CD4-positive, CD25-positive, alpha-beta regulatory T cell (primary cell): ENCODE results near the gene DHX35. TPM values are rescaled to one million over a fixed set of nuclear protein-coding genes. Genes with fewer than 3 reads are reported as not detected.

Experiments used
- ATAC-seq, 2 donors: fragments of 150-1000 bp; cut with Tn5 transposase; one replicate each; pipeline ENCODE4 v1.10.0; 2021; ENCODE audit warnings: low read depth in 2 of 2, moderate number of reproducible peaks in 2 of 2, moderate library complexity in 1 of 2
- DNase-seq, 3 donors: peaks; one replicate each; pipeline versions ENCODE4 v3.0.0 to v3.0.0-alpha.2; 2012 to 2022; ENCODE audit warnings: mixed read lengths in 1 of 3
- H3K27ac ChIP-seq: one replicate; pipeline ENCODE4 v1.7.0; 2013; ENCODE audit warnings: mild to moderate bottlenecking, low read length; ENCODE audit not compliant: insufficient read depth, poor library complexity, severe bottlenecking
- H3K27me3 ChIP-seq: one replicate; pipeline ENCODE4 v1.7.0; 2013; ENCODE audit warnings: low read length; ENCODE audit not compliant: control insufficient read depth, insufficient read depth
- H3K36me3 ChIP-seq: one replicate; pipeline ENCODE4 v1.7.0; 2013; ENCODE audit warnings: mild to moderate bottlenecking, low read length, moderate library complexity; ENCODE audit not compliant: control insufficient read depth, insufficient read depth
- H3K4me1 ChIP-seq: 2 replicates; pipeline ENCODE4 v1.7.0; 2013; ENCODE audit warnings: mild to moderate bottlenecking, low read length; ENCODE audit not compliant: insufficient read depth, control insufficient read depth, poor library complexity, severe bottlenecking
- H3K4me3 ChIP-seq: one replicate; pipeline ENCODE4 v1.7.0; 2013; ENCODE audit warnings: low read depth, mild to moderate bottlenecking, low read length, moderate library complexity
- H3K9me3 ChIP-seq, 2 experiments: 1 replicate in 1 of 2; 2 replicates in 1 of 2; pipeline ENCODE4 v1.7.0; 2013; ENCODE audit warnings: low read length in 2 of 2, mild to moderate bottlenecking in 1 of 2, moderate library complexity in 1 of 2; ENCODE audit not compliant: control insufficient read depth in 2 of 2
- H3K27ac Mint-ChIP-seq, 3 donors: one replicate each; pipeline ENCODE4 v1.8.0; 2020 to 2022; ENCODE audit warnings: mild to moderate bottlenecking in 3 of 3, mixed read lengths in 3 of 3, moderate library complexity in 2 of 3
- H3K27me3 Mint-ChIP-seq: one replicate; pipeline ENCODE4 v1.8.0; 2022; ENCODE audit warnings: mild to moderate bottlenecking, mixed read lengths
- H3K36me3 Mint-ChIP-seq: one replicate; pipeline ENCODE4 v1.8.0; 2020; ENCODE audit warnings: mixed read lengths
- H3K4me1 Mint-ChIP-seq, 4 donors: one replicate each; pipeline ENCODE4 v1.8.0; 2020 to 2022; ENCODE audit warnings: mixed read lengths in 4 of 4, mild to moderate bottlenecking in 1 of 4
- H3K4me3 Mint-ChIP-seq, 4 donors: one replicate each; pipeline ENCODE4 v1.8.0; 2020 to 2022; ENCODE audit warnings: mild to moderate bottlenecking in 4 of 4, mixed read lengths in 4 of 4, moderate library complexity in 3 of 4
- H3K9me3 Mint-ChIP-seq, 7 donors: one replicate each; pipeline ENCODE4 v1.8.0; 2020 to 2022; ENCODE audit warnings: mixed read lengths in 7 of 7, mild to moderate bottlenecking in 3 of 7, moderate library complexity in 2 of 7
- polyA plus RNA-seq, 4 donors: library from polyadenylated mRNA; unstranded; fragments of 300-500 nt; fragmentation: Illumina TruSeq; gene quantifications; one replicate each; pipeline ENCODE4 v1.2.3, GENCODE V29; 2021
- total RNA-seq: library from RNA; stranded (reverse); gene quantifications from one replicate; pipeline ENCODE4 v1.2.3, GENCODE V29; 2022

DHX35 gene
- total and polyA plus RNA-seq, 5 donors from 2014 or later = 4.0 to 12.4 (median 5.7) TPM

GRCh38 chr20:38945012-38945411, 17.1 kb upstream of the DHX35 start:
- peaks cover 17% of the 10 kb centered on the region for H3K36me3 Mint-ChIP-seq
- DNase-seq (no peak), ATAC-seq (no peak)
- H3K4me1 Mint-ChIP-seq = no peaks in the 10 kb centered on the region
- Histone ChIP-seq H3K27ac (no peak overlapping the region), H3K4me3 (no peak overlapping the region), H3K27me3 (no peaks in the 10 kb centered on the region), H3K4me1 (no peaks in the 10 kb centered on the region), H3K36me3 (peaks cover 3% of the 10 kb centered on the region), H3K9me3 (no peaks in the 10 kb centered on the region)
- no peak overlapping the region for H3K4me3 Mint-ChIP-seq
- H3K27me3 Mint-ChIP-seq = no peaks in the 10 kb centered on the region
- no peaks in the 10 kb centered on the region for H3K9me3 Mint-ChIP-seq
- H3K27ac Mint-ChIP-seq = no peak overlapping the region

GRCh38 chr20:38946836-38947235, 15.3 kb upstream of the DHX35 start:
- Mint-ChIP-seq H3K36me3 (peaks cover 27% of the 10 kb centered on the region), H3K27ac (no peak overlapping the region), H3K27me3 (no peaks in the 10 kb centered on the region), H3K9me3 (no peaks in the 10 kb centered on the region), H3K4me3 (no peak overlapping the region), H3K4me1 (no peaks in the 10 kb centered on the region)
- no peak overlapping the region for H3K27ac ChIP-seq
- H3K4me3 ChIP-seq = no peak overlapping the region
- ATAC-seq (no peak), DNase-seq (no peak)
- no peaks in the 10 kb centered on the region for H3K4me1 ChIP-seq
- H3K27me3 ChIP-seq = no peaks in the 10 kb centered on the region
- no peaks in the 10 kb centered on the region for H3K9me3 ChIP-seq
- H3K36me3 ChIP-seq = peaks cover 3% of the 10 kb centered on the region

- Mint-ChIP-seq H3K36me3 (peaks cover 29% of the 10 kb centered on the region), H3K27ac (no peak overlapping the region), H3K9me3 (no peaks in the 10 kb centered on the region), H3K27me3 (no peaks in the 10 kb centered on the region), H3K4me3 (no peak overlapping the region), H3K4me1 (no peaks in the 10 kb centered on the region)
- Histone ChIP-seq H3K9me3 (no peaks in the 10 kb centered on the region), H3K27me3 (no peaks in the 10 kb centered on the region), H3K27ac (no peak overlapping the region), H3K4me3 (no peak overlapping the region), H3K36me3 (peaks cover 6% of the 10 kb centered on the region), H3K4me1 (no peaks in the 10 kb centered on the region)
- no peak for DNase-seq
- ATAC-seq = no peak
Observed at GRCh38 chr20:38947931-38948362, 14.2 kb upstream of the DHX35 start.

GRCh38 chr20:38950254-38950653, 11.9 kb upstream of the DHX35 start:
- Mint-ChIP-seq H3K27me3 (no peaks in the 10 kb centered on the region), H3K9me3 (no peaks in the 10 kb centered on the region), H3K4me1 (no peaks in the 10 kb centered on the region), H3K36me3 (peaks cover 29% of the 10 kb centered on the region), H3K4me3 (no peak overlapping the region), H3K27ac (peak overlapping the region in 1 of 3 donors; percentile 71)
- DNase-seq = no peak
- H3K4me1 ChIP-seq = no peaks in the 10 kb centered on the region
- no peak for ATAC-seq
- H3K4me3 ChIP-seq = no peak overlapping the region
- H3K36me3 ChIP-seq = peaks cover 6% of the 10 kb centered on the region
- no peaks in the 10 kb centered on the region for H3K9me3 ChIP-seq
- H3K27me3 ChIP-seq = no peaks in the 10 kb centered on the region
- H3K27ac ChIP-seq = no peak overlapping the region

GRCh38 chr20:38951611-38952010, 10.5 kb upstream of the DHX35 start:
- ATAC-seq (no peak), DNase-seq (no peak)
- Mint-ChIP-seq H3K4me3 (no peak overlapping the region), H3K27ac (no peak overlapping the region), H3K36me3 (peaks cover 29% of the 10 kb centered on the region), H3K27me3 (no peaks in the 10 kb centered on the region), H3K4me1 (no peaks in the 10 kb centered on the region), H3K9me3 (no peaks in the 10 kb centered on the region)
- Histone ChIP-seq H3K27me3 (no peaks in the 10 kb centered on the region), H3K9me3 (no peaks in the 10 kb centered on the region), H3K36me3 (peaks cover 6% of the 10 kb centered on the region), H3K27ac (no peak overlapping the region), H3K4me1 (no peaks in the 10 kb centered on the region), H3K4me3 (no peak overlapping the region)

GRCh38 chr20:38952153-38952552, 10.0 kb upstream of the DHX35 start:
- H3K4me1 ChIP-seq = no peaks in the 10 kb centered on the region
- H3K36me3 Mint-ChIP-seq = peaks cover 29% of the 10 kb centered on the region
- H3K27ac ChIP-seq = no peak overlapping the region
- H3K27ac Mint-ChIP-seq = no peak overlapping the region
- DNase-seq = no peak
- no peak overlapping the region for H3K4me3 ChIP-seq
- no peak for ATAC-seq
- no peaks in the 10 kb centered on the region for H3K27me3 ChIP-seq
- peaks cover 6% of the 10 kb centered on the region for H3K36me3 ChIP-seq
- H3K27me3 Mint-ChIP-seq = no peaks in the 10 kb centered on the region
- no peaks in the 10 kb centered on the region for H3K4me1 Mint-ChIP-seq
- H3K9me3 Mint-ChIP-seq = no peaks in the 10 kb centered on the region
- no peak overlapping the region for H3K4me3 Mint-ChIP-seq
- H3K9me3 ChIP-seq = no peaks in the 10 kb centered on the region

GRCh38 chr20:38953630-38954340, 8.4 kb upstream of the DHX35 start:
- DNase-seq = no peak
- no peak overlapping the region for H3K27ac Mint-ChIP-seq
- ATAC-seq = no peak
- Histone ChIP-seq H3K36me3 (peaks cover 6% of the 10 kb centered on the region), H3K4me3 (no peak overlapping the region), H3K4me1 (no peaks in the 10 kb centered on the region), H3K27me3 (no peaks in the 10 kb centered on the region), H3K27ac (no peak overlapping the region), H3K9me3 (no peaks in the 10 kb centered on the region)
- no peaks in the 10 kb centered on the region for H3K27me3 Mint-ChIP-seq
- no peaks in the 10 kb centered on the region for H3K4me1 Mint-ChIP-seq
- H3K4me3 Mint-ChIP-seq = no peak overlapping the region
- peaks cover 18% of the 10 kb centered on the region for H3K36me3 Mint-ChIP-seq
- H3K9me3 Mint-ChIP-seq = no peaks in the 10 kb centered on the region

- H3K27ac ChIP-seq = no peak overlapping the region
- peaks cover 1% of the 10 kb centered on the region for H3K36me3 ChIP-seq
- peaks cover 7 to 10% (median 9%) of the 10 kb centered on the region in 4 donors for H3K4me1 Mint-ChIP-seq
- H3K4me3 ChIP-seq = no peak overlapping the region
- ATAC-seq (no peak), DNase-seq (no peak)
- H3K4me1 ChIP-seq = peaks cover 5% of the 10 kb centered on the region
- H3K9me3 ChIP-seq = no peaks in the 10 kb centered on the region
- no peak overlapping the region for H3K4me3 Mint-ChIP-seq
- no peak overlapping the region for H3K27ac Mint-ChIP-seq
- no peaks in the 10 kb centered on the region for H3K9me3 Mint-ChIP-seq
- peaks cover 3% of the 10 kb centered on the region for H3K36me3 Mint-ChIP-seq
- no peaks in the 10 kb centered on the region for H3K27me3 Mint-ChIP-seq
- H3K27me3 ChIP-seq = no peaks in the 10 kb centered on the region
Observed at GRCh38 chr20:38957235-38957876, 4.8 kb upstream of the DHX35 start.
